Smooth muscle cell of the brain vasculature (primary cell): ENCODE data around the gene PSMA3.
"Not testable (repeated sequence)": the region's sequence is repeated elsewhere in the genome, so short reads cannot be mapped to it uniquely, and the experiment has no call there.

ENCODE experiments used
- DNase-seq: peaks from one replicate; pipeline ENCODE4 v3.0.0-alpha.2; 2012; ENCODE audit warnings: low read depth, low spot score

PSMA3 gene

DNA sequence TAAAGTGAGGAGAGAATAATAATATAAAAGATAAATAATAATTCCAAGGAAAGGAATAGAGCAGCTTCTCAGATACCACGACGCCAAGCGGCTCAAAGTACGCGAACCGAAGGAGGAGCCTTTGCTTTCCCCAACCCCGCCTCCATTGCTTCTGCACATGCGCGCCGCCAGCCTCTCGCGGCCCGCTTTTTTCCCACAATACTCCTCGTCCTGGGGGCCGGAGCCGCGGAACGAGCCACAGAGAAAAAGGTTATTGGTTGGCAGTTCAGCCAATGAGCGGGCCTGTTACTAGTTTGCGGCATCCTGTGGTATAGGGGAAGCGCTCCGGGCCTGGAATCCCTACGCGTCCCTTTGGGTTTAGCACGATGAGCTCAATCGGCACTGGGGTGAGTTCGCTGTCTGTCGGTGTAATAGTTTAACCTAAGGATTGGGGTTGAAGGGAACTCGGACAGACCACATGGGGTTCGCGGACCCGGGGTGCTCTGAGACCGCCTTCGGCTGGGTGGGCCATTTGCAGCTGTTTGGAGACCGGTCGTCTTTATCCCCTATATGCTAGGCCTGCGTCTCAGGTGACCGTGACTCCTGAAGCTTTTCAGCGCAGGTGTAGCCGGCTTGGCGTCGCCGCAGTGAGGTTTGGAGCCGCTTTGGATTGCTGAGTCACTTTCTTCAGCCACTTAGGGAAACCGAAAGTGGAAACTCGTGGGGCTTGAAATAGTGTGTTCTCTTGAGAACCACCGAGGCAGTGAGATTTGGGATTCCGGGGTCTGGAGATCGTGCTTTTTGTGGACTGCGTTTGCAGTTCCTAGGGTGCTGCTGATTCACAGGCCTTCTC is at the start of gene PSMA3:
Gene PSMA3, plus strand, starts transcription at position 288 of the 832 bp plus-strand sequence. Its CDS starts 78 bp downstream, at position 366.
- DNase-seq = peak; percentile 87

- no peak for DNase-seq
These were observed 48.4 kb upstream of the PSMA3 start for GRCh38 chr14:58196198-58196597.

DNA sequence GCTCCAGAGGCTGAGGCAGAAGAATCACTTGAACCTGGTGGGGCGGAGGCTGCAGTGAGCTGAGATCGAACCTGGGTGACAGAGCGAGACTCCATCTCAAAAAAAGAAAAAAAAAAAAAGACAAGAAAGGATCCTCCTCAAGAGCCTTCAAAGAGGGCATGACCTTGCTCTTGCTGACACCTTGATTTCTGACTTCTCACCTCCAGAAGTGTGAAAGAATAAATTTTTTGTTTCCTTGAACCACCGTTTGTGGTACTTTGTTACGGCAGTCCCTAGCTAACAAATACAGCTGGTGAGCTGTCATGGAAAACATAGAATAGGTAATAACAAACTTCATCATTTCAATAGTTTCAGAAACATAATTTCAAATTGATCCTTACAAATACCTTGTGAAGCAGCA is 46.6 kb upstream of the PSMA3 start:
- no peak for DNase-seq

GRCh38 chr14:58199726-58200479 is 44.7 kb upstream of the PSMA3 start, which contains the start of gene ACTR10:
Gene ACTR10, plus strand, starts transcription at chr14:58200149. Its CDS starts 69 bp downstream, at chr14:58200218.
- peak; percentile 46 for DNase-seq

GRCh38 chr14:58200480-58200841 is 44.2 kb upstream of the PSMA3 start:
- no peak for DNase-seq

DNA sequence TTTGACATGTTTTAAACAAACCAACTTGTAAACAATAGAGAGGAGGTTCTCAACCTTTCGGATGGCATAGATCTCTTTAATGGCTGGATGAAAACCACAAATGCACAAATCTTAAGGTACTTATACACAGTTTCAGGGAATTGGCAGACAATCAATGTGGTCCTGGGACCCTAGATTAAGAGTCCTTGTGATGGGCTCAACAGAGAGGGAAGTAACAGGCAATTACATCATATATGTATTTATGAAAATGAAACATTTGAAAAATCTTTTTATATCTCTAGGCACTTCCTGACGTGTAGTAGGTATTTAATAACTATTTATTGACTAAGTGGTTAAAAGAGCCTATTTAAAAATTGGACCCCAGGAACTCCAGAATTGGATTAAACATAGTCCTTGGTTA is 43.8 kb upstream of the PSMA3 start:
- DNase-seq = no peak

DNA sequence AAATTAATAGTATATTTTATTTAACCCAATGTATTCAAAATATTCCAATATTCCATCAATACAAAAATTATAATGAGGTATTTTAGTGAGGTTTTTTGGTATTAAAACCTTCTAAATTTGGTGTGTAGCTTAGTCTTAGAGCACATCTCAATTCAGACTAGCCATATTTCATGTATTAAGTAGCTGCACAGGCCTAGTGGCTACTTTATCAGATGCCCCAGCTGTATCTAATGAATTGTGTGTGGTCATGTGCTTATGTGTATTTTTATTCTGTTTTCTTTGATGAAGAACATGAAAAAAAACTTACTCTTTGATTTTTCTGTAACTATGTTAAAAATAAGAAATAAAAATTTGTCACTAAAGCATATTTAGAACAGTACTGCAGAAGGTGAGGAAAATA is 31.5 kb upstream of the PSMA3 start:
- no peak for DNase-seq

DNA sequence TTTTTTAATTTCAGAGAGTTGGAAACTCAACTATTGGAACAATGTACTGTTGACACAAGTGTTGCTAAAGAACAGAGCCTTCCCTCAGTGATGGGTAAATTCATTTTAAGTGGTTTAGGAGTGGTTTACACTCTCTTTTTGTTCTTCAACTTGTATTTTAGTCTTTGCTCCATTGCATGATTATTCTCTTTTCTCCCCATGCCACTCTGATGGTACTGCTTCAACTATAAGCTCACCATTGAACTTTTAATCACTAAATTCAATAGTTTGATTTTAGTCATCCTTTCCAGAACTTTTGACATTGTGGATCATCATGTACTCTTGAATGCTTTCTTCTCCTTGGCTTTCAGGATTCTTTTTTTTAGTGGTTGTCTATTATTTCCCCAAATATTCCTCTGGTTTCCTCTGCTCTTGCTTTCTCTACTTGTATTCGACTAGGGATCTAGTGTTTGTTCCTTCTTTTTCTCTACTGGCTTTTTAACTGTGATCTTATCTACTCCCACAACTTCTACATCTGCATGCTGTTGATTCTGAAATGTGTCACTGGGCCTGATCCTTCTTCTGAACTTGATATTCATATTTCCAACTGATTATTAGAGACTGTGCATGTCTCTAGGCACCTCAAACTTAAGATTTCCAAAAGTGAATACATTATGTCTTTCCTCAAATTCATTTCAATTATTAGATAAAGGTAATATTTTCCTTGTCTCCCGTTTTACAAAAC is 29.3 kb upstream of the PSMA3 start:
- DNase-seq = no peak

DNA sequence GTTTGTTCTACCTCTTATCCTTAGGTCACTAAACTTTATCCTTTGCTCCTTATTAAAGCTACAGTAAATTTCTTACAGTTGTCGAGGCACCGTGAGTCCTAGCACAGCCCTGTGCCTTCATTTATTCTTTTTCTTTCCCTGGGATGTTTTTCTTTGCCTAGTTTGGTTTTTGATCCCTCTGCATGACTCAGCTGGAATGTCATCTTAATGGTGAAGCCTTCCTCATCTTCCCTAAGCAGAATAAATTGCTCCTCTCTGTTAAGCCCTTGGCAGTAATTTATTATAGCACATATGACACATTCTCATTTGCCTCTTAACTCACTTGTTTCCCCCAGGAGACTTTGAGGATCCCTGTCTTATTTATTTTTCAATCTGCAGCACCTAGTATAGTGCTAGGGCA is 28.1 kb upstream of the PSMA3 start:
- no peak for DNase-seq

DNA sequence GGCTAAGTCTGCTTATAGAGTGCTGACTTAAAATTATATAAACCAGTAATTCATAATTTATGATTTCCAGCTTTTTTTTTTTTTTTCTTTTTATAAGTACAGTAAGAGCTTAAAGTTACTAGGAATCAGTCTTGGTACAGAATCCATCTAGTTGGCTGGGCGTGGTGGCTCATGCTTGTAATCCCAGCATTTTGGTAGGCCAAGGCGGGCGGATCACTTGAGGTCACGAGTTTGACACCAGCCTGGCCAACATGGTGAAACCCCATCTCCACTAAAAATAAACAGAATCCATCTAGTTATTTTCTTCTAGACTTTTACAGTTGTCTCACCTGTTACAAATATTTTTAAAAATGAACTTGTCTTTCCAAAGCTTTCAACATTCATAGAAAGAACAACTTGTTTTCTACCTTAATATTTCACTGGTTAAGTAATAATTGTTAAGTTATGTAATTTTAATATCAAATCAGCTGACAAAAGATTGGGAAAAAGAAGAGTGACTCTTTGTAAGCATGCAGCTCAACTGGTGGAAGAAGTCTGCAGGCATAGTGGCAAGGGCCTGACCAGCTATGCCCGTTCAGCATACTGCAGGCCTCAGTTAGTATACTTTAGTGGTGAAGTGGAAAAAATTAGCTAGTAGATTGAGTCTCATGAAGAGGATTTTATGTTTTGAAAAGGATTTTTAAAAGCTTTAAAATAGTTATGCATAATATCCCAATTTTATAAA is 17.4 kb upstream of the PSMA3 start:
- DNase-seq = no peak

DNA sequence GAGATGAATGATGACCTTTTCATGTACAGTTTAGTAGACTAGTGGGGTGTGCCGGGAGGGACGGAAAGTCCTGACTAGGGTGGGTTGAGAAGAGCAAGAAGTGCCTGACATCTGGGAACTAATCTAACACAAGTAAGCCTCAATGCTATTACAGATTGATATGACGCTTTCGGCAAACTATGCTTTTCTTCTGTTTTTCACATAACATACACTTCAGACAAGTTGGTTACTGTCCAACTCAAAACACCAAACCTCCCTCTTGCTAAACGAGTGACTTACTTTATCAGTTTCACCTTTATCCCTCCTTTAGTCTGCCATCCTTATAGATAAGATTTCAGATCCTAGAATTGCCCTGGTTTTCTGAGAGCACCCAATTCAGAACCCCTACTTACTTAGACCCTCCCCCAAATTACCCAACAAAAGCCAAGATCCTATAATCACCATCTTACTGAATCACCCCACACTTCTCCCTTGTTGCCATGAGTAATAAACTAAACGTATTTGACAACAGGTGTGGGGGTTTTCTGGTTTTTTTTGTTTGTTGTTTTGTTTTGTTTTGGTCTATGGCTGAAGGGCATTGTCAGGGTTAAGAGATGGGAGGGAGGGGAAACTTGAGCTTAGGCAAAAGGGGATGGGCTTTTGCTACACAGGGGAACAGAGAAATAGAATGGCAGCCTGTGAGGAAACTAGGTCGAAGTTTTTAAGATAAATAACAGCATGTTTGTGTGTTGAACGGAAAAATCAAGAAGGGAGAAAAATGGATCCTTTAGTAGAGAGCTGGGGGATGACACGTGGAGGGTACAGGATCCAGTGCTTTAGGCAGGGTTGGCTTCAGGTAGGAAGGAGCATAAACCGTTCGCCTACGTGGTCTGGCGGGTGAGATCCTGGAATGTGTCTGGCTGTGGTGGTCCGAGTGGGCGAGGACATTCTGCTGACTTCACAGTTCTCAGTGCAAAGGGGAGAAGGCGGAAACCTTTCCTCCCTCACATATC is 6.1 kb upstream of the PSMA3 start:
- DNase-seq = no peak

- DNase-seq = no peak
These were observed 5.1 kb upstream of the PSMA3 start for GRCh38 chr14:58239244-58240195.

- no peak for DNase-seq
These were observed 670 bp upstream of the PSMA3 start for GRCh38 chr14:58243790-58244555.

GRCh38 chr14:58245562-58245961 is 919 bp downstream of the PSMA3 start:
- DNase-seq = no peak

DNA sequence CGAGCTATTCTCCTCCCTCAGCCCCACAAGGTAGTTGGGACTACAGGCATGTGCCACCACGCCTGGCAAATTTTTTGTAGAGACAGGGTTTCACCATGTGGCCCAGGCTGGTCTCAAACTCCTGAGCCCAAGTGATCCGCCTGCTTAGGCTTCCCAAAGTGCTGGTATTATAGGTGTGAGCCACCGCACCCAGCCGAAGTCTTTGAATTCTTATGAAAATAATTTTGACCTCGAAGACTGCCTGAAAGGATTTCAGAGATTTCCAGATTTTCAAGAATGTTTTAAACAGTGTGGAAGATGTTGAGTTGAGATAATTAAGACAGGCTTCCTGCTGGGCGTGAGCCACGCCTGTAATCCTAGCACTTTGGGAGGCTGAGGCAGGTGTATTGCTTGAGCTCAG is 5.0 kb downstream of the PSMA3 start:
- DNase-seq = no peak

- no peak for DNase-seq
These were observed 13.5 kb downstream of the PSMA3 start for GRCh38 chr14:58258156-58258555.

- DNase-seq = not testable (repeated sequence)
These were observed 17.4 kb downstream of the PSMA3 start for GRCh38 chr14:58262005-58262404.

- no peak for DNase-seq
These were observed 20.8 kb downstream of the PSMA3 start for GRCh38 chr14:58265401-58265800.
